Cardiac fibroblast (primary cell): ENCODE data around the gene ANKEF1.
"Not testable (repeated sequence)": the region's sequence is repeated elsewhere in the genome, so short reads cannot be mapped to it uniquely, and the experiment has no call there.

ENCODE experiments used
- DNase-seq, 2 donors: peaks; one replicate each; pipeline versions ENCODE4 v3.0.0 to v3.0.0-alpha.2; 2010; ENCODE audit warnings: low read depth in 2 of 2
- H3K4me3 ChIP-seq, 2 donors: replicated peaks in 1 of 2; 1 replicate in 1 of 2; 2 replicates in 1 of 2; pipeline ENCODE4 v1.5.1; 2011; ENCODE audit warnings: low read depth in 2 of 2, low read length in 2 of 2, mild to moderate bottlenecking in 2 of 2, moderate library complexity in 1 of 2
- TF ChIP-seq, protein P1 (sequence below): IDR thresholded peaks from one replicate; pipeline ENCODE4 v1.5.1; 2011; ENCODE audit warnings: low read depth, mild to moderate bottlenecking, low read length, inconsistent platforms

ANKEF1 gene

DNA sequence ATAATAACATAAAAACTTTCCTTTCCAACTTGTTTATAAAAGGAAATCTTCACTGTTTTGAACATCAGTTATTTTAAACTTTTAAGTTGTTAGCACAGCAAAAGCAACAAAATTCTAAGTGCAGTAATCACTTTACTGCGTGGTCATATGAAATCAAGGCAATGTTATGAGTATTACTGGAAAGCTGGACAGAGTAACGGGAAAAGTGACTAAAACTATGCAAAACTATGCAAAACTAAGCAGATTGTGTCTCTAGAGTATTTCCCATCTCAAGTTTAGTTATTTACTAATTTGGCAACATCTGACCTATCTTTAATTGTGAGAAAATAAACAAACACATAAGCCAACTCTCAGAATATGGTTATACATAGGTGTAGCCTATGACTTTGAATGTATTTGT is 10.9 kb upstream of the ANKEF1 start:
- TF ChIP-seq, protein P1, sequence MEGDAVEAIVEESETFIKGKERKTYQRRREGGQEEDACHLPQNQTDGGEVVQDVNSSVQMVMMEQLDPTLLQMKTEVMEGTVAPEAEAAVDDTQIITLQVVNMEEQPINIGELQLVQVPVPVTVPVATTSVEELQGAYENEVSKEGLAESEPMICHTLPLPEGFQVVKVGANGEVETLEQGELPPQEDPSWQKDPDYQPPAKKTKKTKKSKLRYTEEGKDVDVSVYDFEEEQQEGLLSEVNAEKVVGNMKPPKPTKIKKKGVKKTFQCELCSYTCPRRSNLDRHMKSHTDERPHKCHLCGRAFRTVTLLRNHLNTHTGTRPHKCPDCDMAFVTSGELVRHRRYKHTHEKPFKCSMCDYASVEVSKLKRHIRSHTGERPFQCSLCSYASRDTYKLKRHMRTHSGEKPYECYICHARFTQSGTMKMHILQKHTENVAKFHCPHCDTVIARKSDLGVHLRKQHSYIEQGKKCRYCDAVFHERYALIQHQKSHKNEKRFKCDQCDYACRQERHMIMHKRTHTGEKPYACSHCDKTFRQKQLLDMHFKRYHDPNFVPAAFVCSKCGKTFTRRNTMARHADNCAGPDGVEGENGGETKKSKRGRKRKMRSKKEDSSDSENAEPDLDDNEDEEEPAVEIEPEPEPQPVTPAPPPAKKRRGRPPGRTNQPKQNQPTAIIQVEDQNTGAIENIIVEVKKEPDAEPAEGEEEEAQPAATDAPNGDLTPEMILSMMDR: no peak
- no peak overlapping the region for H3K4me3 ChIP-seq
- peak in 1 of 2 donors; percentile 12 for DNase-seq

DNA sequence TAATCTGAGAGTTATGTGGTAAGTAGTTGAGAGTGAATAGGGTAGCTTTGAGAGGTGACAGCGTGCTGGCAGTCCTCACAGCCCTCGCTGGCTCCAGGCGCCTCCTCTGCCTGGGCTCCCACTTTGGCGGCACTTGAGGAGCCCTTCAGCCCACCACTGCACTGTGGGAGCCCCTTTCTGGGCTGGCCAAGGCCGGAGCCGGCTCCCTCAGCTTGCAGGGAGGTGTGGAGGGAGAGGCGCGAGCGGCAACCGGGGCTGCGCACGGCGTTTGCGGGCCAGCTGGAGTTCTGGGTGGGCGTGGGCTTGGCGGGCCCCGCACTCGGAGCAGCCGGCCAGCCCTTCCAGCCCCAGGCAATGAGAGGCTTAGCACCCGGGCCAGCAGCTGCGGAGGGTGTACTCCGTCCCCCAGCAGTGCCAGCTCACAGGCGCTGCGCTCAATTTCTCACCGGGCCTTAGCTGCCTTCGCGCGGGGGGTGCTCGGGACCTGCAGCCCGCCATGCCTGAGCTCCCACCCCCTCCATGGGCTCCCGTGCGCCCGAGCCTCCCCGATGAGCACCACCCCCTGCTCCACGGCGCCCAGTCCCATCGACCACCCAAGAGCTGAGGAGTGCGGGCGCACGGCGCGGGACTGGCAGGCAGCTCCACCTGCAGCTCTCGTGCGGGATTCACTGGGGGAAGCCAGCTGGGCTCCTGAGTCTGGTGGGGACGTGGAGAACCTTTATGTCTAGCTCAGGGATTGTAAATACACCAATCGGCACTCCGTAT is 3.2 kb upstream of the ANKEF1 start:
- not testable (repeated sequence) for H3K4me3 ChIP-seq, DNase-seq

DNA sequence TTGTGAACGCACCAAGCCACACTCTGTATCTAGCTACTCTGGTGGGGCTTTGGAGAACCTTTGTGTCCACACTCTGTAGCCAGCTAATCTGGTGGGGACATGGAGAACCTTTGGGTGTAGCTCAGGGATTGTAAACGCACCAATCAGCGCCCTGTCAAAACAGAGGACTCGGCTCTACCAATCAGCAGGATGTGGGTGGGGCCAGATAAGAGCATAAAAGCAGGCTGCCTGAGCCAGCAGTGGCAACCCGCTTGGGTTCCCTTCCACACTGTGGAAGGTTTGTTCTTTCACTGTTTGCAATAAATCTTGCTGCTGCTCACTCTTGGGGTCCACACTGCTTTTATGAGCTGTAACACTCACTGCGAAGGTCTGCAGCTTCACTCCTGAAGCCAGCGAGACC is 2.5 kb upstream of the ANKEF1 start:
- not testable (repeated sequence) for DNase-seq, H3K4me3 ChIP-seq

DNA sequence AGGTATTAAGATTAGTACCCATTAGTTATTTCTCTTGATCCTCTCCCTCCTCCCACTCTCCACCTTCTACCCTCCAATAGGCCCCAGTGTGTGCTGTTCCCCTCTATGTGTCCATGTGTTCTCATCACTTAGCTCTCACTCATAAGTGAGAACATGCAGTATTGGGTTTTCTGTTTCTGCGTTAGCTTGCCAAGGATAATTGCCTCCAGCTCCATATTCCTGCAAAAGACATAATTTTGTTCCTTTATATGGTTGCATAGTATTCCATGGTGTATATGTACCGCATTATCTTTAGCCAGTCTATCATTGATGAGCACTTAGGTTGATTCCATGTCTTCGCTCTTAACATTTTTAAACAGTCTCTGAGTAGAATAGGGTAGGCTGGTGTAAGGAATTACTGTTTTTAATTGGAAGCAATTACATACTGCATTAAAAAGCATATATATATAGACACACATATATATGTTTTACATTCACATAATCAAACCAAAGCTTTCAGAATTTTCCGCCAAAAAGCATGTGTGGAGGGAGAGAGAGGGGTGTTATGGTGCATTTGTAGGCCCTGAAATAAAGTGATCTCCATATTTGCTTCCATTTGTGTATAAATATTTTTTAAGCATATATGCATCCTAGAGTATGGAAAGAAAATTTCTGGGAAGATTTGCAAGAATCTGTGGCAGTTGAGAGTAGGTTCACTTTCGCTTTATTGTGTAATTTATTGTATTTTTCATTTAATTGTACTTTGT is 709 bp upstream of the ANKEF1 start:
- TF ChIP-seq, protein P1: no peak
- DNase-seq: no peak
- no peak overlapping the region for H3K4me3 ChIP-seq

DNA sequence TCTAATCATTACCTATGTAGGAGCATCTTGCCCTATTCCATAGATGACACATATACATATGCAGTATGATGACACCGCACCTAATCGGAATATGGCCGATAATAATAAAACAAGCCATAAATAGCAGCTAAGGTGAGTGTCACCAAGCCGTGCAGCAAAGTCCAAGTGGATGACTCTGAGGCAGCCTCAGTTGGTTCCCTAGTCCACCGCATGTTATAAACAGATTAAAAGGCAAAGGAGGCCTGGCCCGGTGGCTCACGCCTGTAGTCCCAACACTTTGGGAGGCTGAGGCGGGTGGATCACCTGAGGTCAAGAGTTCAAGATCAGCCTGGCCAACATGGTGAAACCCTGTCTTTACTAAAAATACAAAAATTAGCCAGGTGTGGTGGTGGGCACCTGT is 1.5 kb downstream of the ANKEF1 start:
- DNase-seq, H3K4me3 ChIP-seq: not testable (repeated sequence)

DNA sequence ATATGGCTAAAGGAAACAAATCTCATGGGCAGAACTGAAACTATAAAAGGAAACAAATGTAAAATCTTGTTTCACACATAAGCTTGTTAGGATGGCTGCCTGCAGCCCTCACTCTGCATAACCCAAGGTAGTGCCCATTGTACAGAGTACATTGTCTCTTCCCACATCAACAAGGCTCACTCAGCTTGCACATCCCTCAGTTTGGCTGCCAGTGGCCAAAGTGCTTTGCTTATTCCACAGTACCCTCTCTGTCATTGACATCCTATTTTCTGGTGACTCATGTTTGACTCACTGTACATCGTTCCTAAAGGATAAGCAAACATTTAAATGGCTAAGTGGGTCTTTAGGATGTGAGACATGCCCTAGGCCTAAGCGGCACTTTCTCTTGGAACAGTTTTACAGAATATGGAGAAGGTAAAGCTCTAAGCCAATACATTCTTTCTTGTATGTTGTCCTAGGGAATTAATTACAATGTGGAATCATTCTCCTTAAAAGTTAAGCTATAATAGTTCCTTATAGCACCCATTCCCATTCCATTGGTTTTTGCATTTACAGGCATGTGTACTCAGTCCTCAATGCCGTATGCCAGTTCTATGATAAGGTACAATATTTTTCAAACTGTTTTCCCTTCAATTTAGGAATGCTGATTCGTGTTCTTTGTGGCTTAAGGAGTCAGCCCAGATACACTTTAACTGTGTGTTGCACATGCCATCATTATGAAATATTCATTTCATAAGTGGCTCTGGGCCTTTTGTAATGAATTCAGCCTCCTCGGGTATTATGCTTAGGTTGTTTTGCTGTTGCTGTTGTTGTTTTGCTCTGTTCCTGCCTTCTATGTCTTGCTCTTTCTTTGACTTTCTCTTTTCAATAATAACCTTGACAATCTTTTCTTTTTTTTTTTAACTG is 5.5 kb downstream of the ANKEF1 start:
- peak; percentile 25 to 77 for DNase-seq
- TF ChIP-seq, protein P1: no peak
- no peak overlapping the region for H3K4me3 ChIP-seq

DNA sequence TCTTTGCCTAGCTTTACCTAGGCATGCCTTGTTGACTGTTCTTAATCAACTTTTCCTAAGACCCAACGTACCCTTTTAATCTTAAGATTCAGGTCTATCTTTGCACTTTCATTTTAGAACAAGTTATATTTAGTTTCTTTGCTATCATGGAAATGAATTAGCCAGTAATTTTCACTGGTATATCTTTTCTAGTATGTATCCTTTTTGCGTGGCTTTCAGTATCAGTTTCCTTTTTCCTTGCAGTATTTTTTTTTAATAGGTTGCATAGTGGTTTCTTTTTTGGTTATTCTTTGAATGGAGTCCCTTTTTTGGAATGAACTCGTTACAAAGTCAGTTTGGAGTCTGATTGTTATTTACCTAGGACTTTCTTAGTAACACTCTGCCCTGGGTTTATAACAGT is 7.3 kb downstream of the ANKEF1 start:
- TF ChIP-seq, protein P1: no peak
- H3K4me3 ChIP-seq: no peak overlapping the region
- no peak for DNase-seq

DNA sequence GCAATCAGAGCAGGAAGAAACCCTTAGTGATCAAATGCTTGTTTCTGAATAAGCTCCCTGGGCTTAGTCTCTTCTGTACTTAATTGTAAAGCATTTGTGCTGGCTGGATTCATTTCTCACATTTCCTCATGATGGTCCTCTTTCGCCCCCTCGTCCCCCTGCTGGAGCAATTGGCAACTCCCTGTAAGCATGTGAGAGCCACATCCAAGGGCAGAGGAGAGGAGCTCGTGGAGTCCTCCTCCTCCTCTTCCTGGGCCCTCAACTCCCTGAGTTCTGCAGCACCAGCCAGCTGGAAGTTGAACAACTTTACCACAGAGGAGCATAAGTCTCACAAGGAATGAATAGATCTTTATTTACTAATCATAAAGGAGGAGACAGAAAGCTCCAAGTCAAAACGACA is 12.6 kb downstream of the ANKEF1 start:
- TF ChIP-seq, protein P1: peak; percentile 29
- DNase-seq: peak in 1 of 2 donors; percentile 15
- no peak overlapping the region for H3K4me3 ChIP-seq
